GM10248 (cell line): ENCODE data around the gene ZNF385B.

ENCODE experiments used
- CTCF ChIA-PET: fragments of 300-600 bp; sonication (Branson Sonifier 250); formaldehyde crosslinking; extraction: SDS; loops from one replicate; lab custom pipeline; 2021; ENCODE audit warnings: antibody characterized with exemption; lab: Yijun Ruan, JAX
- POLR2A ChIA-PET: fragments of 350-650 bp; sonication (Branson Sonifier 250); formaldehyde crosslinking; extraction: SDS; loops from one replicate; lab custom pipeline; 2020; ENCODE audit warnings: antibody characterized with exemption; lab: Yijun Ruan, JAX
- DNase-seq: peaks from one replicate; pipeline ENCODE4 v3.0.0; 2012; ENCODE audit errors: extremely low spot score
- CTCF ChIP-seq: IDR thresholded peaks from 2 replicates; pipeline ENCODE4 v1.5.1; 2012; ENCODE audit warnings: mild to moderate bottlenecking, low read depth; ENCODE audit errors: extremely low read depth, missing control alignments, control extremely low read depth

ZNF385B gene

DNA sequence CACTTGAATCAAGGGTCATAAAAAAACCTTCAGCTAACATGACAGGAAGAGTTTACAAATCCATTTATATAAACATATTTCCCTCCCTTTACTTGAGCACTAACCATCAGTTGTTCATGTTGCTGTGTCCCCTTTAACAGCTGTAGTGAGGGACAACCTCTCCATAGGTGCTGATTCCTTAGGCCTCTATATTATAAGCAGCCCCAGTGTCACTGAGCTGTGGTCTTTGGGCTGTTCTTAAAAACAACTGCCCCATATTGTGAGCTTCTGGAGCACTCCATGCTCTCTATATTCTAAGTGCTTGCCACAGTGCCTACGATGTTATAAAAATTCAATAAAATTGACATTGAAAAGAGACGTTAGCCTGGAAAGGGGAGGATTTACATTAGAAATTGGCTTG lies 175.3 kb downstream of the ZNF385B start:
- TF ChIP-seq CTCF = no peak
- ChIA-PET CTCF (interaction anchor here (1.5 kb wide), 1 partner anchor 10 kb away, joined by 3 read pairs; no protein-coding TSS in a partner anchor), POLR2A (no interaction called here)
- DNase-seq = no peak

DNA sequence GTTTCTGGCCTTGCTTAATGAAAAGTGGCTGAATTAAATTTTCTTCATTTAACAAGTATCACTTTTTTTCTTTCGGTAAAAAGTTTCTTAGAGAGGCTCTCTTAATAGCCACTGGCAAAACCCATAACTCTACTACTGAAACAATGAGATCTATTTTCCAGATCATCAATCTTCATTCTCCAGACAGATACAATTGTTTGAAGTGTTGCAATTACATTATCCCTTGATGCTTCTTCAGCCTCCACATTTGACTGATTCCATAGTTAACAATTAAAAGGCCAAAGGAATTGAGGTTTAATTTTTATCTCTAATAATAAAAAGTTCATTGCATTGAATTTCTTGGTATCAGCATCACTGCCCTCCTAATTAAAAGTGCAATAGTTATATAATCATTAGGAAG lies 176.3 kb downstream of the ZNF385B start:
- POLR2A ChIA-PET = no interaction called here
- CTCF ChIA-PET = no interaction called here
- no peak for DNase-seq
- TF ChIP-seq CTCF = no peak

DNA sequence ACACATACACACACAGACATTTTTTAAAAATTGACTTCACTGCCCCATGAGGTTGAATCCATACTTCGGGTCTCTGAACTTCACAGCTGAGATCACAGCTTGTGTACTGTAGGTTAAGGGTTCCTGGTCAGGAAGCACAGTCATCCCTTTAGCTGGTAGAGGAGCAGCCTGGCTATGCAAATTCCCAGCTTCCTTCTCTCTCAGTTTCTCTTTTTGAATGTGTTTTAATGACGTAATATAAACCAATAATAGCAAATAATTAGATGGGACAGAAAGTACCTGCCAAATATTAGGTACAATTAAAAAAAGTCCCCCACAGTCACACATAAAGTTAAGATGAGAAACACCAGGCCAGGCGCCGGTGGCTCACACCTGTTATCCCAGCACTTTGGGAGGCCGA lies 178.7 kb downstream of the ZNF385B start:
- no peak for DNase-seq
- POLR2A ChIA-PET = no interaction called here
- CTCF ChIA-PET = interaction anchor here (1.1 kb wide), 1 partner anchor 12 kb away, joined by 5 read pairs; no protein-coding TSS in a partner anchor
- no peak for TF ChIP-seq CTCF

GRCh38 chr2:179677746-179678505 lies 183.5 kb downstream of the ZNF385B start:
- ChIA-PET POLR2A (no interaction called here), CTCF (no interaction called here)
- no peak for TF ChIP-seq CTCF
- no peak for DNase-seq

- TF ChIP-seq CTCF = no peak
- CTCF ChIA-PET = interaction anchor here (1.0 kb wide), 1 partner anchor 11 kb away, joined by 3 read pairs; no protein-coding TSS in a partner anchor
Observed at GRCh38 chr2:179677077-179677688, 184.2 kb downstream of the ZNF385B start.

DNA sequence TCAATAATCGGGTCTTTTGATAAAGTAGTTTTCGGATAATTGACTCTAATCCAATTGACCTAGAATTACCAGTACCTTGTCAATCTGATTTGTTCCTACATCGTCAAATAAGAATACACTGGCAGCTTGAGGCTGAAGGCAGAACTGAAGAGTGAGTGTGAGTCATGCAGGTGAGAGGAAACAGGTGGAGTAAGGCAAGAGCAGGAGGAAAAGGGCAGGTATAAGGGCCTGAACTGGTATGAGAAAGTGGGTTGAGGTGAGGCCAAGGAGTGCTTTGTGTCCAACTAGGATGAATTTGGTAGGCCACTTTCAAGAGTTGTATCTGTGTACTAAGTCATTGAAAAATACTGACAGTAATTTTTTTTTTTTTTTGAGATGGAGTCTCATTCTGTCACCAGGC lies 186.0 kb downstream of the ZNF385B start:
- ChIA-PET CTCF (no interaction called here), POLR2A (no interaction called here)
- TF ChIP-seq CTCF = no peak
- no peak for DNase-seq

More at GRCh38 chr2:179677077-179677688, 184.2 kb downstream of the ZNF385B start:
- POLR2A ChIA-PET = no interaction called here
- DNase-seq = no peak
